ENCODE measurements around the gene ADGRF1.
"Not testable (repeated sequence)": the region's sequence is repeated elsewhere in the genome, so short reads cannot be mapped to it uniquely, and the experiment has no call there.

Gene ADGRF1

GRCh38 chr6:47061309-47062300, 19.5 kb upstream of the ADGRF1 start:
- DNase-seq = no peak

- DNase-seq = no peak
Observed at GRCh38 chr6:47059216-47059885, 17.2 kb upstream of the ADGRF1 start.

GRCh38 chr6:47057830-47058540, 15.9 kb upstream of the ADGRF1 start:
- no peak for DNase-seq

- DNase-seq = no peak
Observed at GRCh38 chr6:47056832-47057231, 14.7 kb upstream of the ADGRF1 start.

- DNase-seq = not testable (repeated sequence)
Observed at GRCh38 chr6:47054302-47054701, 12.2 kb upstream of the ADGRF1 start.

GRCh38 chr6:47048638-47049037, 6.5 kb upstream of the ADGRF1 start:
- no peak for DNase-seq

GRCh38 chr6:47047479-47048407, 5.6 kb upstream of the ADGRF1 start:
- peak; percentile 63 to 68 for DNase-seq

GRCh38 chr6:47047097-47047478, 5.0 kb upstream of the ADGRF1 start:
- no peak for DNase-seq

- DNase-seq = no peak
Observed at GRCh38 chr6:47044397-47044796, 2.3 kb upstream of the ADGRF1 start.

- DNase-seq = no peak
Observed at GRCh38 chr6:47043286-47043685, 1.2 kb upstream of the ADGRF1 start.

- no peak for DNase-seq
Observed at GRCh38 chr6:47041741-47042140, 391 bp downstream of the ADGRF1 start.

- DNase-seq = peak; percentile 91
Observed at GRCh38 chr6:47034926-47035325, 7.2 kb downstream of the ADGRF1 start.

- no peak for DNase-seq
Observed at GRCh38 chr6:47034421-47034820, 7.7 kb downstream of the ADGRF1 start.

GRCh38 chr6:47032974-47033765, 9.0 kb downstream of the ADGRF1 start:
- no peak for DNase-seq

GRCh38 chr6:47031656-47032055, 10.5 kb downstream of the ADGRF1 start:
- DNase-seq = no peak

- no peak for DNase-seq
Observed at GRCh38 chr6:47029865-47030561, 12.1 kb downstream of the ADGRF1 start.

- DNase-seq = no peak
Observed at GRCh38 chr6:47028835-47029360, 13.2 kb downstream of the ADGRF1 start.

- no peak for DNase-seq
Observed at GRCh38 chr6:47027315-47027714, 14.8 kb downstream of the ADGRF1 start.

- no peak for DNase-seq
Observed at GRCh38 chr6:47026679-47027078, 15.5 kb downstream of the ADGRF1 start.

GRCh38 chr6:47023573-47023972, 18.6 kb downstream of the ADGRF1 start:
- DNase-seq = no peak

GRCh38 chr6:47022191-47022590, 19.9 kb downstream of the ADGRF1 start:
- DNase-seq = no peak
